HepG2 (cell line): ENCODE data around the gene NR2F6. TPM values are rescaled to one million over a fixed set of nuclear protein-coding genes. Genes with fewer than 3 reads are reported as not detected.
A peak's percentile ranks its signal among the peaks of the same experiment; 100 is the strongest.

Experiments
- ATAC-seq: fragments of 200-7000 bp; cut with Tn5 transposase; 3 replicates; pipeline ENCODE4 v1.9.1; 2020; ENCODE audit warnings: mild to moderate bottlenecking, moderate library complexity
- BruUV-seq: library from RNA; stranded (reverse); fragments of 400-500 nt; replicated peaks from 2 replicates; lab custom pipeline; 2021; lab: Mats Ljungman, UMichigan
- CTCF ChIA-PET: fragments of 300-600 bp; formaldehyde crosslinking; extraction: SDS; loops from one replicate; lab custom pipeline; 2021; ENCODE audit warnings: low total read pairs, inconsistent platforms, low intra/inter-chr PET ratio; lab: Yijun Ruan, JAX
- POLR2A ChIA-PET: fragments of 350-600 bp; sonication (Branson Sonifier 250); formaldehyde crosslinking; loops from one replicate; lab custom pipeline; 2020; ENCODE audit warnings: antibody characterized with exemption, inconsistent platforms; lab: Yijun Ruan, JAX
- DNase-seq: peaks from one replicate; pipeline ENCODE4 v3.0.0-alpha.2; 2015; ENCODE audit warnings: low spot score
- FAIRE-seq: peaks from 3 replicates; lab custom pipeline; 2011; peaks lifted over from hg19 to GRCh38; lab: Jason Lieb, UNC
- H2AFZ ChIP-seq: one replicate; pipeline ENCODE4 v1.6.1; 2011; ENCODE audit warnings: low read length, inconsistent platforms
- H3K27ac ChIP-seq: fragments of 300-600 bp; 3 replicates; pipeline ENCODE4 v1.8.0; 2011; ENCODE audit warnings: mixed run types, mild to moderate bottlenecking, mixed read lengths, low read length, inconsistent platforms; ENCODE audit not compliant: insufficient read depth; ENCODE audit errors: extremely low read length
- H3K27me3 ChIP-seq, 2 experiments: fragments of 200-600 bp in 1 of 2; 2 replicates in 1 of 2; 3 replicates in 1 of 2; pipeline versions ENCODE4 v1.6.0 to v1.8.0; 2011; ENCODE audit warnings: low read length in 2 of 2, mild to moderate bottlenecking in 2 of 2, moderate library complexity in 2 of 2, inconsistent platforms in 1 of 2; ENCODE audit not compliant: insufficient read depth in 2 of 2, control insufficient read depth in 1 of 2
- H3K36me3 ChIP-seq, 2 experiments: fragments of 200-600 bp in 1 of 2; replicated peaks in 1 of 2; 2 replicates in 1 of 2; 3 replicates in 1 of 2; pipeline versions ENCODE4 v1.5.1 to v1.8.0; 2011; ENCODE audit warnings: low read length in 2 of 2, inconsistent platforms in 1 of 2; ENCODE audit not compliant: insufficient read depth in 2 of 2, control insufficient read depth in 1 of 2
- H3K4me1 ChIP-seq: 2 replicates; pipeline ENCODE4 v1.5.1; 2012; ENCODE audit warnings: low read length, inconsistent platforms; ENCODE audit not compliant: insufficient read depth
- H3K4me2 ChIP-seq: 2 replicates; pipeline ENCODE4 v1.6.0; 2011; ENCODE audit warnings: low read depth, low read length, inconsistent platforms
- H3K4me3 ChIP-seq, 3 experiments: fragments of 200-600 bp in 1 of 3; sonication (generic), shearing (Covaris generic) in 1 of 3; replicated peaks in 1 of 3; 2 replicates each; pipeline ENCODE4 v1.5.1; 2011 to 2016; ENCODE audit warnings: low read length in 3 of 3, inconsistent platforms in 2 of 3, low read depth in 2 of 3, mild to moderate bottlenecking in 2 of 3, control low read depth in 1 of 3, mixed read lengths in 1 of 3; ENCODE audit not compliant: insufficient read depth in 1 of 3
- H3K79me2 ChIP-seq: one replicate; pipeline ENCODE4 v1.6.1; 2011; ENCODE audit warnings: low read length, inconsistent platforms; ENCODE audit not compliant: insufficient read depth
- H3K9ac ChIP-seq: 2 replicates; pipeline ENCODE4 v1.6.0; 2011; ENCODE audit warnings: mild to moderate bottlenecking, low read depth, low read length, inconsistent platforms; ENCODE audit not compliant: insufficient read depth
- H3K9me3 ChIP-seq: 2 replicates; pipeline ENCODE4 v1.5.1; 2012; ENCODE audit warnings: mild to moderate bottlenecking, low read length
- H4K20me1 ChIP-seq: 2 replicates; pipeline ENCODE4 v1.6.0; 2011; ENCODE audit warnings: inconsistent platforms, mild to moderate bottlenecking, low read length, moderate library complexity; ENCODE audit not compliant: insufficient read depth
- HNRNPH1 ChIP-seq: fragments of 200-400 bp; formaldehyde crosslinking; optimal IDR thresholded peaks from 2 replicates; pipeline ENCODE3; 2017; ENCODE audit warnings: mild to moderate bottlenecking, low read depth, low read length
- KLF13 ChIP-seq: sonication (generic); formaldehyde crosslinking; IDR thresholded peaks from 2 replicates; pipeline ENCODE4 v1.4.0; 2020; ENCODE audit warnings: mild to moderate bottlenecking, missing genetic modification reagents
- MYNN ChIP-seq: sonication (generic); formaldehyde crosslinking; IDR thresholded peaks from 2 replicates; pipeline ENCODE4 v1.4.0; 2020; ENCODE audit warnings: mild to moderate bottlenecking, low read depth, missing genetic modification reagents
- NAIF1 ChIP-seq: sonication (generic); formaldehyde crosslinking; IDR thresholded peaks from 2 replicates; pipeline ENCODE4 v1.5.0; 2020; ENCODE audit warnings: mild to moderate bottlenecking, missing genetic modification reagents, borderline replicate concordance
- NR0B2 ChIP-seq: sonication (generic); formaldehyde crosslinking; IDR thresholded peaks from 2 replicates; pipeline ENCODE4 v1.4.0; 2020; ENCODE audit warnings: mild to moderate bottlenecking, missing genetic modification reagents
- PAF1 ChIP-seq: IDR thresholded peaks from 2 replicates; pipeline ENCODE4 v1.6.1; 2016; ENCODE audit warnings: missing genetic modification reagents, missing compliant biosample characterization
- RBM22 ChIP-seq: fragments of 200-400 bp; formaldehyde crosslinking; optimal IDR thresholded peaks from 2 replicates; pipeline ENCODE3; 2017; ENCODE audit warnings: mild to moderate bottlenecking, low read length, moderate library complexity
- TBX3 ChIP-seq: fragments of 450-650 bp; IDR thresholded peaks from 2 replicates; pipeline ENCODE4 v1.6.1; 2017; ENCODE audit warnings: antibody characterized with exemption, mild to moderate bottlenecking, inconsistent platforms, borderline replicate concordance
- ZBTB21 ChIP-seq: sonication (generic); formaldehyde crosslinking; IDR thresholded peaks from 2 replicates; pipeline ENCODE4 v1.4.0; 2020; ENCODE audit warnings: missing genetic modification reagents
- ZBTB38 ChIP-seq: sonication (generic); formaldehyde crosslinking; IDR thresholded peaks from 2 replicates; pipeline ENCODE4 v1.5.1; 2020; ENCODE audit warnings: mild to moderate bottlenecking, missing genetic modification reagents
- ZBTB44 ChIP-seq: sonication (generic); formaldehyde crosslinking; IDR thresholded peaks from 2 replicates; pipeline ENCODE4 v1.4.0; 2020; ENCODE audit warnings: missing genetic modification reagents
- ZFP37 ChIP-seq: sonication (generic); formaldehyde crosslinking; IDR thresholded peaks from 2 replicates; pipeline ENCODE4 v1.4.0; 2020; ENCODE audit warnings: missing genetic modification reagents, borderline replicate concordance
- ZNF510 ChIP-seq: sonication (generic); formaldehyde crosslinking; IDR thresholded peaks from 2 replicates; pipeline ENCODE4 v1.4.0; 2020; ENCODE audit warnings: low read depth, mild to moderate bottlenecking, missing genetic modification reagents
- ZNF629 ChIP-seq: sonication (generic); formaldehyde crosslinking; conservative IDR thresholded peaks from 2 replicates; pipeline ENCODE4 v1.5.0; 2020; ENCODE audit warnings: missing genetic modification reagents
- ZNF761 ChIP-seq: sonication (generic); formaldehyde crosslinking; conservative IDR thresholded peaks from 2 replicates; pipeline ENCODE4 v1.4.0; 2020; ENCODE audit warnings: mild to moderate bottlenecking, missing genetic modification reagents
- ZNF878 ChIP-seq: sonication (generic); formaldehyde crosslinking; IDR thresholded peaks from 2 replicates; pipeline ENCODE4 v1.8.1; 2023; ENCODE audit warnings: mild to moderate bottlenecking, missing genetic modification reagents, moderate library complexity
- ZSCAN29 ChIP-seq: sonication (generic); formaldehyde crosslinking; conservative IDR thresholded peaks from 2 replicates; pipeline ENCODE4 v1.4.0; 2020; ENCODE audit warnings: mild to moderate bottlenecking, missing genetic modification reagents
- ZSCAN5A ChIP-seq: sonication (generic); formaldehyde crosslinking; IDR thresholded peaks from 2 replicates; pipeline ENCODE4 v1.8.0; 2022; ENCODE audit warnings: mild to moderate bottlenecking, missing genetic modification reagents, borderline replicate concordance
- whole genome bisulfite sequencing: methylation state at CpG from one replicate; pipeline ENCODE4 v1.1.6; 2017; ENCODE audit warnings: low lambda C conversion rate; 5-methylcytosine and 5-hydroxymethylcytosine counted together
- in situ Hi-C: cut with HindIII; loops from 2 replicates; pipeline ENCODE4 v1.10.0; 2017; ENCODE audit warnings: low pct_unique_long_range_greater_than_20kb; ENCODE audit not compliant: extremely low pct_ligation_motif_present
- intact Hi-C: fragments of 100-400 bp; cut with micrococcal nuclease; formaldehyde crosslinking; loops from one replicate; pipeline ENCODE4 v1.10.0; 2022; ENCODE audit not compliant: unreplicated experiment
- polyA plus RNA-seq, 8 experiments: library from polyadenylated mRNA; depleted of rRNA in 3 of 8; stranded (reverse) in 7 of 8; unstranded in 1 of 8; fragments of >200 nt; fragmentation: Illumina TruSeq in 4 of 8; extraction: Trizol in 4 of 8; gene quantifications; 2 replicates each; pipeline versions ENCODE4 v1.2.1 to v1.2.3, GENCODE V29; 2011 to 2016; ENCODE audit warnings: low read depth in 4 of 8, missing spikeins in 1 of 8, mixed read lengths in 1 of 8; ENCODE audit not compliant: insufficient read depth in 1 of 8
- total RNA-seq, 5 experiments: library from RNA; depleted of rRNA; stranded (reverse); fragments of >200 nt; fragmentation: Illumina TruSeq; extraction: Trizol; gene quantifications; 2 replicates each; pipeline ENCODE4 v1.2.3, GENCODE V29; 2016; ENCODE audit warnings: low read depth in 1 of 5

Gene NR2F6
- total and polyA plus RNA-seq, 2 of the 13 experiments (the other 11 are each of a cell fraction or from before 2014, with no cell fraction given): 30.9 to 72.4 TPM

GRCh38 chr19:17214508-17215126 lies 31.1 kb downstream of the NR2F6 start:
- no peak for FAIRE-seq
- peak overlapping the region; percentile 95 for H3K4me2 ChIP-seq
- H3K9me3 ChIP-seq: no peaks in the 10 kb centered on the region
- H3K4me1 ChIP-seq: peaks cover 28% of the 10 kb centered on the region
- no peaks in the 10 kb centered on the region; a peak in 1 of 5 replicates for H3K27me3 ChIP-seq
- intact Hi-C loops (loop anchor here (1.0 kb wide), 1 partner anchor 89 kb away; the partner anchor contains the start of gene ABHD8), in situ Hi-C loops (no loop called here)
- CTCF ChIA-PET: no interaction called here
- H3K4me3 ChIP-seq: peak overlapping the region; percentile 63 to 94 (median 81)
- no peaks in the 10 kb centered on the region for H4K20me1 ChIP-seq
- no TSS peak for BruUV-seq
- H3K27ac ChIP-seq: peak overlapping the region; percentile 97
- H3K36me3 ChIP-seq: peaks cover 0 to 11% of the 10 kb centered on the region in 2 experiments; a peak in 2 of 5 replicates
- no peaks in the 10 kb centered on the region for H3K79me2 ChIP-seq
- DNase-seq: no peak
- POLR2A ChIA-PET: interaction anchor here (0.6 to 4.2 kb wide), 23 partner anchors 9 to 645 kb away, joined by 3 to 120 read pairs (median 10); partner anchors contain the start of genes ABHD8, ANO8, BABAM1 and DDA1
- WGBS: 6% methylated on average over 15 of the region's 16 CpGs
- no peak overlapping the region for H2AFZ ChIP-seq
- H3K9ac ChIP-seq: peak overlapping the region; percentile 99
- ATAC-seq: peak; percentile 8; the same call in 2 of the 3 replicates
- TF ChIP-seq ZBTB44 (no peak), RBM22 (peak; percentile 11), HNRNPH1 (peak; percentile 9), TBX3 (no peak), KLF13 (CRISPR knock-in tag) (no peak; the same call in 1 of the 2 replicates), ZNF761 (no peak), ZNF510 (CRISPR knock-in tag) (0 out of 2 replicates have a peak, but pooled peaks have one; percentile 8), ZSCAN5A (CRISPR knock-in tag) (no peak), ZNF629 (no peak), MYNN (no peak), ZFP37 (peak; percentile 66; the same call in 1 of the 2 replicates), ZBTB21 (0 out of 2 replicates have a peak, but pooled peaks have one; percentile 7), NAIF1 (0 out of 2 replicates have a peak, but pooled peaks have one; percentile 17), ZBTB38 (CRISPR knock-in tag) (peak; percentile 12; the same call in 1 of the 2 replicates), ZNF878 (CRISPR knock-in tag) (0 out of 2 replicates have a peak, but pooled peaks have one; percentile 1), ZSCAN29 (0 out of 2 replicates have a peak, but pooled peaks have one; percentile 14), PAF1 (CRISPR knock-in tag) (0 out of 2 replicates have a peak, but pooled peaks have one; percentile 24), NR0B2 (CRISPR knock-in tag) (no peak)
